Measurements from ENCODE around the gene NFU1. TPM values are rescaled to one million over a fixed set of nuclear protein-coding genes. Genes with fewer than 3 reads are reported as not detected.
A peak's percentile ranks its signal among the peaks of the same experiment; 100 is the strongest.

NFU1 gene
- total and polyA plus RNA-seq, 5 donors = 50.1 to 62.5 (median 53.0) TPM

- no peaks in the 10 kb centered on the region for H3K9me3 ChIP-seq (ENCODE audit: control insufficient read depth, low read length)
- peak overlapping the region; percentile 88 for H3K4me3 ChIP-seq (ENCODE audit: low read length)
- ATAC-seq (peak in 1 of 2 donors; percentile 4), DNase-seq (no peak)
- intact Hi-C loops (cut with DNase I) = no loop called here
- WGBS = 64% methylated on average over 14 of the region's 14 CpGs
- no peaks in the 10 kb centered on the region for H3K27me3 ChIP-seq (ENCODE audit: control insufficient read depth, insufficient read depth)
- H3K27ac ChIP-seq (ENCODE audit: low read length) = peak overlapping the region; percentile 42
- H3K4me1 ChIP-seq (ENCODE audit: control insufficient read depth, insufficient read depth, low read length) = no peaks in the 10 kb centered on the region
Observed at GRCh38 chr2:69387770-69388481, 49.3 kb downstream of the NFU1 start.

- Histone ChIP-seq H3K4me3 (ENCODE audit: low read length) (peak within 1 kb of the TSS; percentile 88), H3K9me3 (ENCODE audit: control insufficient read depth, low read length) (no peaks in the 10 kb centered on the region), H3K4me1 (ENCODE audit: control insufficient read depth, insufficient read depth, low read length) (no peaks in the 10 kb centered on the region), H3K27me3 (ENCODE audit: control insufficient read depth, insufficient read depth) (no peaks in the 10 kb centered on the region), H3K27ac (ENCODE audit: low read length) (peak within 1 kb of the TSS; percentile 46)
- intact Hi-C loops (cut with DNase I) = no loop called here
- under 1% methylated on average over 97 of the region's 97 CpGs for WGBS
- ATAC-seq (peak; percentile 99), DNase-seq (peak; percentile 97 to 99 (median 99))
Observed at GRCh38 chr2:69386789-69387734, 50.2 kb downstream of the NFU1 start, which contains the start of gene GFPT1. Gene GFPT1 (minus strand): TSS chr2:69387227. CDS start chr2:69387071, 156 bp downstream.

DNA sequence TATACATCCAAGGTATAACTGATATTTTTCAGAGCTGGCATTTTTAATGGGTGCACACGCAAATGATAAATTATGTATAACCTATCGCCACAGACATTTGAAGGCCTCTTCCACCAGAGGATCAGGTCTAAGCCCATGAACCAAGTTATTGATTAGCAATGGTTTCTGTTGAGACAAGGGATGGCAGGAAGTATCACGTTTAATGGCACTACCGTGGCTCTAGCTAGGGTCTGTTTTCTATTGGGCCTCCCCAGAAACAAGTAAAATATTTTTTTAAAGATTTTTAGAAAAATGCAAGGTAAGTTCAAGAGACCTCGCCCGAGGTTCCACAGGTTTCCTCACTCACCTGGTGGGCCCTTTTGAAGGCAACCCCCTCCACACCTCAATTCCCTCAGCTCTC lies 50.9 kb downstream of the NFU1 start:
- 6% methylated on average over 6 of the region's 6 CpGs for WGBS
- no peaks in the 10 kb centered on the region for H3K27me3 ChIP-seq (ENCODE audit: control insufficient read depth, insufficient read depth)
- H3K27ac ChIP-seq (ENCODE audit: low read length) = no peak overlapping the region
- peak overlapping the region; percentile 88 for H3K4me3 ChIP-seq (ENCODE audit: low read length)
- H3K4me1 ChIP-seq (ENCODE audit: control insufficient read depth, insufficient read depth, low read length) = no peaks in the 10 kb centered on the region
- no peaks in the 10 kb centered on the region for H3K9me3 ChIP-seq (ENCODE audit: control insufficient read depth, low read length)
- intact Hi-C loops (cut with DNase I) = no loop called here
- DNase-seq (no peak), ATAC-seq (no peak)

DNA sequence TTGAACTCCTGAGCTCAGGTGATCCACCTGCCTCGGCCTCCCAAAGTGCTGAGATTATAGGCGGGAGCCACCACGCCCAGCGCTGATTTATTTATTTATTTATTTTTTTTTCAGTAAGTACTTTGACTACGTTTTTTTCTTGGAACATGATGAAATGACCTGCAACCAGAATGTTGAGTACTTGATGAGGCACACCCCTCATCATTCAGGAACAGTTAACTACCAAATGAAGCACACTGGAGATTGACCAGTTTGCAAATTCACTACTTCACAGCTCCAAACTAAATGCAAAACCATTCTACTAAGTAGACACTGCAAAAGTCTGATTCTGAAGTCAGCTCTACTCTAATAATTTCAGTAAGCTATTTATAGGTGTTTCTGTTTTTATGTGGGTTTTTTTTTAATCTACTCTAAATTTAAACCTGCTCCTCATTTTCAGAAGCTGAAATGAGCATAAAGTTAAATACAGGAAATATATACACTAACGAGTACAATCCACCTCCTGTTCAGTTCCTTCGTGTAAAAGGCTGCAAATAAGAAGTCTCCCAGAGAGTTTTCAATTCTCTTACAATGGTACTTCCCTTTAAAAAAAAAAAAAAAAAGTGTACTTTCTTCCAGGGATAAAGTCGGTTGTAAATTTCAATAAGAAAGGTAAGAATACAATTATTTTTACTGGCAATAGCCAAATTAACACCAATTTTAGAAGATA lies 51.6 kb downstream of the NFU1 start:
- Histone ChIP-seq H3K4me3 (ENCODE audit: low read length) (peak overlapping the region; percentile 88), H3K9me3 (ENCODE audit: control insufficient read depth, low read length) (no peaks in the 10 kb centered on the region), H3K27ac (ENCODE audit: low read length) (no peak overlapping the region), H3K4me1 (ENCODE audit: control insufficient read depth, insufficient read depth, low read length) (no peaks in the 10 kb centered on the region), H3K27me3 (ENCODE audit: control insufficient read depth, insufficient read depth) (no peaks in the 10 kb centered on the region)
- ATAC-seq = no peak
- no peak for DNase-seq
- 59% methylated on average over 8 of the region's 8 CpGs for WGBS
- intact Hi-C loops (cut with DNase I) = no loop called here

- no peaks in the 10 kb centered on the region for H3K27me3 ChIP-seq (ENCODE audit: control insufficient read depth, insufficient read depth)
- no peak overlapping the region for H3K27ac ChIP-seq (ENCODE audit: low read length)
- ATAC-seq (no peak), DNase-seq (no peak)
- 95% methylated on average over 5 of the region's 5 CpGs for WGBS
- H3K4me1 ChIP-seq (ENCODE audit: control insufficient read depth, insufficient read depth, low read length) = no peaks in the 10 kb centered on the region
- no peaks in the 10 kb centered on the region for H3K9me3 ChIP-seq (ENCODE audit: control insufficient read depth, low read length)
- intact Hi-C loops (cut with DNase I) = no loop called here
- H3K4me3 ChIP-seq (ENCODE audit: low read length) = no peak overlapping the region
Observed at GRCh38 chr2:69384618-69385081, 52.6 kb downstream of the NFU1 start.

GRCh38 chr2:69383176-69383812 lies 53.9 kb downstream of the NFU1 start:
- DNase-seq (no peak), ATAC-seq (no peak)
- Histone ChIP-seq H3K27me3 (ENCODE audit: control insufficient read depth, insufficient read depth) (no peaks in the 10 kb centered on the region), H3K4me3 (ENCODE audit: low read length) (no peak overlapping the region), H3K4me1 (ENCODE audit: control insufficient read depth, insufficient read depth, low read length) (no peaks in the 10 kb centered on the region), H3K9me3 (ENCODE audit: control insufficient read depth, low read length) (no peaks in the 10 kb centered on the region), H3K27ac (ENCODE audit: low read length) (no peak overlapping the region)
- intact Hi-C loops (cut with DNase I) = no loop called here
- 96% methylated on average over 7 of the region's 7 CpGs for WGBS

- DNase-seq (no peak), ATAC-seq (no peak)
- H3K4me3 ChIP-seq (ENCODE audit: low read length) = no peak overlapping the region
- H3K27me3 ChIP-seq (ENCODE audit: control insufficient read depth, insufficient read depth) = no peaks in the 10 kb centered on the region
- intact Hi-C loops (cut with DNase I) = no loop called here
- WGBS = 84% methylated on average over 2 of the region's 2 CpGs
- no peaks in the 10 kb centered on the region for H3K4me1 ChIP-seq (ENCODE audit: control insufficient read depth, insufficient read depth, low read length)
- H3K27ac ChIP-seq (ENCODE audit: low read length) = no peak overlapping the region
- no peaks in the 10 kb centered on the region for H3K9me3 ChIP-seq (ENCODE audit: control insufficient read depth, low read length)
Observed at GRCh38 chr2:69382547-69382946, 54.7 kb downstream of the NFU1 start.

DNA sequence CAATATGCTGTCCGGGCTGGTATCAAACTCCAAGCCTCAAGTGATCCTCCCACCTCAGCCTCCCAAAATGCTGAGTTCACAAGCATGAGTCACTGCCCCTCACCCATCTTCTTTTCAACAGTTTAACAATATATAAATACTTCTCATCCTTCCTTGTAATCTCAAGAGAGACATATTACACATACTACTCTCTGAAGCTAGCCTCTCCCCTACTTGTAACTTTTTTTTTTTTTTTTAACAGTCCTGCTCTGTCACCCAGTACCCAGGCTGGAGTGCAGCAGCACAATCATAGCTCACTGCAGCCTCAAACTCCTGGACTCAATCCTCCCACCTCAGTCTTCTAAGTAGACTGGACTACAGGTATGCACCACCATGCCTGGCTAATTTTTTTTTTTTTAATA lies 55.9 kb downstream of the NFU1 start:
- H3K9me3 ChIP-seq (ENCODE audit: control insufficient read depth, low read length) = no peaks in the 10 kb centered on the region
- 90% methylated on average over 1 of the region's 1 CpG for WGBS
- no peak overlapping the region for H3K4me3 ChIP-seq (ENCODE audit: low read length)
- no peak overlapping the region for H3K27ac ChIP-seq (ENCODE audit: low read length)
- no peak for DNase-seq
- intact Hi-C loops (cut with DNase I) = no loop called here
- no peaks in the 10 kb centered on the region for H3K4me1 ChIP-seq (ENCODE audit: control insufficient read depth, insufficient read depth, low read length)
- H3K27me3 ChIP-seq (ENCODE audit: control insufficient read depth, insufficient read depth) = no peaks in the 10 kb centered on the region
- ATAC-seq = peak in 1 of 2 donors; percentile 18

DNA sequence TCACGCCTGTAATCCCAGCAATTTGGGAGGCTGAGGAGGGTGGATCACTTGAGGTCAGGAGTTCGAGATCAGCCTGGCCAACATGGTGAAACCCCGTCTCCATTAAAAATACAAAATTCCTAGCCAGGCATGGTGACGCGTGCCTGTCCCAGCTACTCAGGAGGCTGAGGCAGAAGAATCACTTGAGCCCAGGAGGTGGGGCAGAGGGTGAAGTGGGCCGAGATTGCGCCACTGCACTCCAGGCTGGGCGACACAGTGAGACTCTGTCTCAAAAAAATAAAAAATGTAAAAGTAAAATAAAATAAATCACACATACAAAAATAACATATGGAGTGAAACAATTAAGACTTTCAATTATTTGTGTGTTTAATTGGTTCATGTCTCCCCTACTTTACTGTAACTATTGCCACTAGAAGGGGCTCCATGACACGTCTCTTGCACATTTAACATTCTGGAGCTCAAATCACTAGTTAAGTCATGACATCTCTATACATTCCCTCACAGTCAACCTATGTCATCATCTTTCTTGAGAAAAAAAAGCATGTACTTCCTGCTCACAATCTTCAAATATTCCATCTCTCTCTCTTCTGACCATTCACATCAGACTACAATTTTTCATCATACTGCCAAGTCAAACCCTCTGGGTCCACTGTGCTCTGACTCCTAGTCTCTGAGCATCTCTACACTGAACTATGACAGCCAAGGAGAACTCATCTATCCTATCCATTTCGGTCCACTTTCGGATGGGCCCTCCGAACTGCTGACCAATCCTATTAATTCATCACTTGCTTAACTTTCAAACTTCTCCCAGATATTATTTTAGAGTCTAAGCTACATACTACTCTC lies 56.9 kb downstream of the NFU1 start:
- Histone ChIP-seq H3K4me1 (ENCODE audit: control insufficient read depth, insufficient read depth, low read length) (no peaks in the 10 kb centered on the region), H3K27ac (ENCODE audit: low read length) (no peak overlapping the region), H3K27me3 (ENCODE audit: control insufficient read depth, insufficient read depth) (no peaks in the 10 kb centered on the region), H3K9me3 (ENCODE audit: control insufficient read depth, low read length) (no peaks in the 10 kb centered on the region), H3K4me3 (ENCODE audit: low read length) (no peak overlapping the region)
- no peak for ATAC-seq
- DNase-seq = no peak
- intact Hi-C loops (cut with DNase I) = no loop called here
- 93% methylated on average over 12 of the region's 12 CpGs for WGBS

- Histone ChIP-seq H3K4me1 (ENCODE audit: control insufficient read depth, insufficient read depth, low read length) (no peaks in the 10 kb centered on the region), H3K9me3 (ENCODE audit: control insufficient read depth, low read length) (no peaks in the 10 kb centered on the region), H3K27ac (ENCODE audit: low read length) (no peak overlapping the region), H3K27me3 (ENCODE audit: control insufficient read depth, insufficient read depth) (no peaks in the 10 kb centered on the region), H3K4me3 (ENCODE audit: low read length) (no peak overlapping the region)
- ATAC-seq (peak in 1 of 2 donors; percentile 41), DNase-seq (no peak)
- 73% methylated on average over 6 of the region's 6 CpGs for WGBS
- intact Hi-C loops (cut with DNase I) = no loop called here
Observed at GRCh38 chr2:69376403-69376802, 60.8 kb downstream of the NFU1 start.
